ENCODE measurements around the gene CRACR2B.

GRCh38 chr11:873706-874105, 46.0 kb downstream of the CRACR2B start:
- no peak for TF ChIP-seq CTCF (IDR thresholded peaks at IDR 0.05)
- no peak for TF ChIP-seq POLR2A (IDR thresholded peaks at IDR 0.05)

All from transverse colon (tissue), 3 donors.